HepG2 (cell line): ENCODE results near the gene SCUBE1. TPM values are rescaled to one million over a fixed set of nuclear protein-coding genes. Genes with fewer than 3 reads are reported as not detected.

Source experiments
- BRD4 ChIP-seq: sonication (generic); formaldehyde crosslinking; IDR thresholded peaks from 2 replicates; pipeline ENCODE4 v1.4.0; 2020; ENCODE audit warnings: missing genetic modification reagents
- CEBPG ChIP-seq: IDR thresholded peaks from 2 replicates; pipeline ENCODE4 v1.6.1; 2016
- HBP1 ChIP-seq: IDR thresholded peaks from 2 replicates; pipeline ENCODE4 v1.6.1; 2016; ENCODE audit warnings: low read depth, control low read depth
- HMGA1 ChIP-seq: sonication (generic); formaldehyde crosslinking; conservative IDR thresholded peaks from 2 replicates; pipeline ENCODE4 v1.4.0; 2020; ENCODE audit warnings: missing genetic modification reagents
- KAT2B ChIP-seq: fragments of 150-350 bp; IDR thresholded peaks from 2 replicates; pipeline ENCODE4 v1.6.1; 2014; ENCODE audit warnings: low read depth, low read length, borderline replicate concordance
- MXD1 ChIP-seq: sonication (generic); formaldehyde crosslinking; IDR thresholded peaks from 2 replicates; pipeline ENCODE4 v1.4.0; 2020; ENCODE audit warnings: mild to moderate bottlenecking, missing genetic modification reagents
- SALL1 ChIP-seq: sonication (generic); formaldehyde crosslinking; IDR thresholded peaks from 2 replicates; pipeline ENCODE4 v1.8.0; 2022; ENCODE audit warnings: mild to moderate bottlenecking, missing genetic modification reagents
- SOX6 ChIP-seq, 2 experiments: fragments of 450-650 bp in 1 of 2; sonication (generic) in 1 of 2; formaldehyde crosslinking in 1 of 2; IDR thresholded peaks; 2 replicates each; pipeline versions ENCODE4 v1.4.0 to v1.6.1; 2017 to 2020; ENCODE audit warnings: antibody characterized with exemption in 1 of 2, mild to moderate bottlenecking in 1 of 2, missing genetic modification reagents in 1 of 2
- SP1 ChIP-seq, 2 experiments: fragments of 450-650 bp in 1 of 2; sonication (generic) in 1 of 2; formaldehyde crosslinking in 1 of 2; IDR thresholded peaks; 2 replicates each; pipeline versions ENCODE4 v1.4.0 to v1.6.1; 2016 to 2020; ENCODE audit warnings: missing genetic modification reagents in 1 of 2
- ZNF275 ChIP-seq: sonication (generic); formaldehyde crosslinking; IDR thresholded peaks from 2 replicates; pipeline ENCODE4 v1.8.0; 2022; ENCODE audit warnings: missing genetic modification reagents, mild to moderate bottlenecking, inconsistent platforms, borderline replicate concordance
- ZNF552 ChIP-seq: sonication (generic); formaldehyde crosslinking; IDR thresholded peaks from 2 replicates; pipeline ENCODE4 v1.9.0; 2022; ENCODE audit warnings: missing genetic modification reagents, mild to moderate bottlenecking, borderline replicate concordance
- ZNF614 ChIP-seq: IDR thresholded peaks from 2 replicates; pipeline ENCODE4 v1.6.1; 2018; ENCODE audit warnings: missing biosample characterization, missing genetic modification reagents, inconsistent platforms, borderline replicate concordance
- ZSCAN9 ChIP-seq: IDR thresholded peaks from 2 replicates; pipeline ENCODE4 v1.6.1; 2016; ENCODE audit warnings: borderline replicate concordance
- polyA plus RNA-seq, 8 experiments: library from polyadenylated mRNA; depleted of rRNA in 3 of 8; stranded (reverse) in 7 of 8; unstranded in 1 of 8; fragments of >200 nt; fragmentation: Illumina TruSeq in 4 of 8; extraction: Trizol in 4 of 8; gene quantifications; 2 replicates each; pipeline versions ENCODE4 v1.2.1 to v1.2.3, GENCODE V29; 2011 to 2016; ENCODE audit warnings: low read depth in 4 of 8, missing spikeins in 1 of 8, mixed read lengths in 1 of 8; ENCODE audit not compliant: insufficient read depth in 1 of 8
- total RNA-seq, 5 experiments: library from RNA; depleted of rRNA; stranded (reverse); fragments of >200 nt; fragmentation: Illumina TruSeq; extraction: Trizol; gene quantifications; 2 replicates each; pipeline ENCODE4 v1.2.3, GENCODE V29; 2016; ENCODE audit warnings: low read depth in 1 of 5
- TF ChIP-seq, protein P1 (sequence below): sonication (generic); formaldehyde crosslinking; IDR thresholded peaks from 2 replicates; pipeline ENCODE4 v1.8.0; 2022; ENCODE audit warnings: missing genetic modification reagents, mild to moderate bottlenecking, moderate library complexity, borderline replicate concordance
- TF ChIP-seq, protein P2 (sequence below): IDR thresholded peaks from 2 replicates; pipeline ENCODE4 v1.6.1; 2016; ENCODE audit warnings: missing compliant biosample characterization, missing genetic modification reagents, borderline replicate concordance
- TF ChIP-seq, protein P3 (sequence below): IDR thresholded peaks from 2 replicates; pipeline ENCODE4 v1.4.0; 2020; ENCODE audit warnings: mild to moderate bottlenecking, missing genetic modification reagents
- TF ChIP-seq, protein P4 (sequence below): sonication (generic); IDR thresholded peaks from 2 replicates; pipeline ENCODE4 v1.6.1; 2016; ENCODE audit warnings: low read depth, borderline replicate concordance

SCUBE1 gene
- total and polyA plus RNA-seq, 2 of the 13 experiments (the other 11 are each of a cell fraction or from before 2014, with no cell fraction given): under 0.01 to 0.05 TPM

GRCh38 chr22:43241138-43241597, 102.0 kb downstream of the SCUBE1 start (continued):
- TF ChIP-seq, protein P1, sequence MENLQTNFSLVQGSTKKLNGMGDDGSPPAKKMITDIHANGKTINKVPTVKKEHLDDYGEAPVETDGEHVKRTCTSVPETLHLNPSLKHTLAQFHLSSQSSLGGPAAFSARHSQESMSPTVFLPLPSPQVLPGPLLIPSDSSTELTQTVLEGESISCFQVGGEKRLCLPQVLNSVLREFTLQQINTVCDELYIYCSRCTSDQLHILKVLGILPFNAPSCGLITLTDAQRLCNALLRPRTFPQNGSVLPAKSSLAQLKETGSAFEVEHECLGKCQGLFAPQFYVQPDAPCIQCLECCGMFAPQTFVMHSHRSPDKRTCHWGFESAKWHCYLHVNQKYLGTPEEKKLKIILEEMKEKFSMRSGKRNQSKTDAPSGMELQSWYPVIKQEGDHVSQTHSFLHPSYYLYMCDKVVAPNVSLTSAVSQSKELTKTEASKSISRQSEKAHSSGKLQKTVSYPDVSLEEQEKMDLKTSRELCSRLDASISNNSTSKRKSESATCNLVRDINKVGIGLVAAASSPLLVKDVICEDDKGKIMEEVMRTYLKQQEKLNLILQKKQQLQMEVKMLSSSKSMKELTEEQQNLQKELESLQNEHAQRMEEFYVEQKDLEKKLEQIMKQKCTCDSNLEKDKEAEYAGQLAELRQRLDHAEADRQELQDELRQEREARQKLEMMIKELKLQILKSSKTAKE: no peak
- TF ChIP-seq SALL1 (CRISPR knock-in tag) (peak; percentile 79), HBP1 (CRISPR knock-in tag) (0 out of 2 replicates have a peak, but pooled peaks have one; percentile 30), ZNF552 (CRISPR knock-in tag) (peak; percentile 82; the same call in 1 of the 2 replicates), CEBPG (CRISPR knock-in tag) (0 out of 2 replicates have a peak, but pooled peaks have one; percentile 29), KAT2B (no peak), ZSCAN9 (CRISPR knock-in tag) (peak; percentile 24; the same call in 1 of the 2 replicates), SP1 (IDR thresholded peaks at IDR 0.05) (no peak), SP1 (CRISPR knock-in tag; IDR thresholded peaks at IDR 0.05) (peak; percentile 70), SOX6 (IDR thresholded peaks at IDR 0.05) (no peak), SOX6 (CRISPR knock-in tag; IDR thresholded peaks at IDR 0.05) (peak; percentile 34; the same call in 1 of the 2 replicates), HMGA1 (CRISPR knock-in tag) (no peak), ZNF614 (CRISPR knock-in tag) (no peak; the same call in 1 of the 2 replicates), BRD4 (CRISPR knock-in tag) (peak; percentile 39; the same call in 1 of the 2 replicates), ZNF275 (CRISPR knock-in tag) (no peak), MXD1 (CRISPR knock-in tag) (0 out of 2 replicates have a peak, but pooled peaks have one; percentile 18)
- TF ChIP-seq, protein P2, sequence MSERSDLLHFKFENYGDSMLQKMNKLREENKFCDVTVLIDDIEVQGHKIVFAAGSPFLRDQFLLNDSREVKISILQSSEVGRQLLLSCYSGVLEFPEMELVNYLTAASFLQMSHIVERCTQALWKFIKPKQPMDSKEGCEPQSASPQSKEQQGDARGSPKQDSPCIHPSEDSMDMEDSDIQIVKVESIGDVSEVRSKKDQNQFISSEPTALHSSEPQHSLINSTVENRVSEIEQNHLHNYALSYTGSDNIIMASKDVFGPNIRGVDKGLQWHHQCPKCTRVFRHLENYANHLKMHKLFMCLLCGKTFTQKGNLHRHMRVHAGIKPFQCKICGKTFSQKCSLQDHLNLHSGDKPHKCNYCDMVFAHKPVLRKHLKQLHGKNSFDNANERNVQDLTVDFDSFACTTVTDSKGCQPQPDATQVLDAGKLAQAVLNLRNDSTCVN: peak; percentile 45; the same call in 1 of the 2 replicates
- TF ChIP-seq, protein P3, sequence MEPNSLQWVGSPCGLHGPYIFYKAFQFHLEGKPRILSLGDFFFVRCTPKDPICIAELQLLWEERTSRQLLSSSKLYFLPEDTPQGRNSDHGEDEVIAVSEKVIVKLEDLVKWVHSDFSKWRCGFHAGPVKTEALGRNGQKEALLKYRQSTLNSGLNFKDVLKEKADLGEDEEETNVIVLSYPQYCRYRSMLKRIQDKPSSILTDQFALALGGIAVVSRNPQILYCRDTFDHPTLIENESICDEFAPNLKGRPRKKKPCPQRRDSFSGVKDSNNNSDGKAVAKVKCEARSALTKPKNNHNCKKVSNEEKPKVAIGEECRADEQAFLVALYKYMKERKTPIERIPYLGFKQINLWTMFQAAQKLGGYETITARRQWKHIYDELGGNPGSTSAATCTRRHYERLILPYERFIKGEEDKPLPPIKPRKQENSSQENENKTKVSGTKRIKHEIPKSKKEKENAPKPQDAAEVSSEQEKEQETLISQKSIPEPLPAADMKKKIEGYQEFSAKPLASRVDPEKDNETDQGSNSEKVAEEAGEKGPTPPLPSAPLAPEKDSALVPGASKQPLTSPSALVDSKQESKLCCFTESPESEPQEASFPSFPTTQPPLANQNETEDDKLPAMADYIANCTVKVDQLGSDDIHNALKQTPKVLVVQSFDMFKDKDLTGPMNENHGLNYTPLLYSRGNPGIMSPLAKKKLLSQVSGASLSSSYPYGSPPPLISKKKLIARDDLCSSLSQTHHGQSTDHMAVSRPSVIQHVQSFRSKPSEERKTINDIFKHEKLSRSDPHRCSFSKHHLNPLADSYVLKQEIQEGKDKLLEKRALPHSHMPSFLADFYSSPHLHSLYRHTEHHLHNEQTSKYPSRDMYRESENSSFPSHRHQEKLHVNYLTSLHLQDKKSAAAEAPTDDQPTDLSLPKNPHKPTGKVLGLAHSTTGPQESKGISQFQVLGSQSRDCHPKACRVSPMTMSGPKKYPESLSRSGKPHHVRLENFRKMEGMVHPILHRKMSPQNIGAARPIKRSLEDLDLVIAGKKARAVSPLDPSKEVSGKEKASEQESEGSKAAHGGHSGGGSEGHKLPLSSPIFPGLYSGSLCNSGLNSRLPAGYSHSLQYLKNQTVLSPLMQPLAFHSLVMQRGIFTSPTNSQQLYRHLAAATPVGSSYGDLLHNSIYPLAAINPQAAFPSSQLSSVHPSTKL (CRISPR knock-in tag): peak; percentile 42; the same call in 1 of the 2 replicates
- TF ChIP-seq, protein P4, sequence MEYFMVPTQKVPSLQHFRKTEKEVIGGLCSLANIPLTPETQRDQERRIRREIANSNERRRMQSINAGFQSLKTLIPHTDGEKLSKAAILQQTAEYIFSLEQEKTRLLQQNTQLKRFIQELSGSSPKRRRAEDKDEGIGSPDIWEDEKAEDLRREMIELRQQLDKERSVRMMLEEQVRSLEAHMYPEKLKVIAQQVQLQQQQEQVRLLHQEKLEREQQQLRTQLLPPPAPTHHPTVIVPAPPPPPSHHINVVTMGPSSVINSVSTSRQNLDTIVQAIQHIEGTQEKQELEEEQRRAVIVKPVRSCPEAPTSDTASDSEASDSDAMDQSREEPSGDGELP: peak; percentile 32; the same call in 1 of the 2 replicates
